ENCODE results near the gene GPR161. TPM values are rescaled to one million over a fixed set of nuclear protein-coding genes. Genes with fewer than 3 reads are reported as not detected.

The GPR161 gene
- total RNA-seq, 2 experiments from 2014 or later = 0.15 TPM; not detected in 1

- no TSS peak for BruUV-seq (replicated peaks)
- no peak for DNase-seq (ENCODE audit: low spot score)
- no peaks in the 10 kb centered on the region for H3K79me2 ChIP-seq (ENCODE audit: insufficient read depth, low read depth, low read length)
- no peaks in the 10 kb centered on the region for H3K9me2 ChIP-seq (ENCODE audit: insufficient read depth, low read length)
- H3K4me2 ChIP-seq (ENCODE audit: low read length) = no peak overlapping the region
- H2AFZ ChIP-seq (ENCODE audit: low read length) = no peak overlapping the region
- no peak overlapping the region for H3K27ac ChIP-seq (ENCODE audit: low read depth, low read length, poor library complexity, severe bottlenecking)
- no peaks in the 10 kb centered on the region for H3K9me3 ChIP-seq (ENCODE audit: low read length)
- H3K4me3 ChIP-seq (ENCODE audit: low read depth, low read length, poor library complexity, severe bottlenecking) = no peak overlapping the region
- no peaks in the 10 kb centered on the region for H3K36me3 ChIP-seq (ENCODE audit: insufficient read depth, low read length)
- CTCF ChIA-PET (ENCODE audit: unreplicated experiment) = no interaction called here
- POLR2A ChIA-PET = no interaction called here
- intact Hi-C loops (cut with micrococcal nuclease; ENCODE audit: unreplicated experiment) = no loop called here
- no peaks in the 10 kb centered on the region for H3K4me1 ChIP-seq (ENCODE audit: insufficient read depth, low read length, poor library complexity, severe bottlenecking)
- no peaks in the 10 kb centered on the region; the same call in 1 of the 2 replicates for H4K20me1 ChIP-seq (ENCODE audit: insufficient read depth, low read length)
- TF ChIP-seq CTCF (conservative IDR thresholded peaks at IDR 0.05; ENCODE audit: low read length) (0 out of 2 replicates have a peak, but pooled peaks have one; percentile 22), EZH2phosphoT487 (IDR thresholded peaks at IDR 0.05; ENCODE audit: borderline replicate concordance, low read depth, low read length) (no peak)
Measured at GRCh38 chr1:168092566-168093355, 44.0 kb downstream of the GPR161 start.

- no peaks in the 10 kb centered on the region for H3K9me2 ChIP-seq (ENCODE audit: insufficient read depth, low read length)
- no peak overlapping the region for H3K27ac ChIP-seq (ENCODE audit: low read depth, low read length, poor library complexity, severe bottlenecking)
- no peak overlapping the region for H3K4me3 ChIP-seq (ENCODE audit: low read depth, low read length, poor library complexity, severe bottlenecking)
- H3K9me3 ChIP-seq (ENCODE audit: low read length) = no peaks in the 10 kb centered on the region
- no peak overlapping the region for H3K4me2 ChIP-seq (ENCODE audit: low read length)
- POLR2A ChIA-PET = no interaction called here
- H3K36me3 ChIP-seq (ENCODE audit: insufficient read depth, low read length) = no peaks in the 10 kb centered on the region
- no peak for DNase-seq (ENCODE audit: low spot score)
- no peak for TF ChIP-seq CTCF (conservative IDR thresholded peaks at IDR 0.05; ENCODE audit: low read length)
- TF ChIP-seq EZH2phosphoT487 (IDR thresholded peaks at IDR 0.05; ENCODE audit: borderline replicate concordance, low read depth, low read length) = no peak
- no TSS peak for BruUV-seq (replicated peaks)
- intact Hi-C loops (cut with micrococcal nuclease; ENCODE audit: unreplicated experiment) = no loop called here
- no peak overlapping the region for H2AFZ ChIP-seq (ENCODE audit: low read length)
- no peaks in the 10 kb centered on the region; the same call in 1 of the 2 replicates for H4K20me1 ChIP-seq (ENCODE audit: insufficient read depth, low read length)
- CTCF ChIA-PET (ENCODE audit: unreplicated experiment) = no interaction called here
- H3K79me2 ChIP-seq (ENCODE audit: insufficient read depth, low read depth, low read length) = no peaks in the 10 kb centered on the region
- no peaks in the 10 kb centered on the region for H3K4me1 ChIP-seq (ENCODE audit: insufficient read depth, low read length, poor library complexity, severe bottlenecking)
Measured at GRCh38 chr1:168091720-168092550, 44.8 kb downstream of the GPR161 start.
